Heart left ventricle (tissue), 16 donors: ENCODE data around the gene VWA2. TPM values are rescaled to one million over a fixed set of nuclear protein-coding genes. Genes with fewer than 3 reads are reported as not detected.
A peak's percentile ranks its signal among the peaks of the same experiment; 100 is the strongest.

Experiments
- ATAC-seq, 4 donors: fragments of 200-7000 bp; cut with Tn5 transposase; one replicate each; pipeline ENCODE4 v1.9.1; 2020 to 2022; ENCODE audit warnings: moderate library complexity in 4 of 4, mild to moderate bottlenecking in 3 of 4, moderate number of reproducible peaks in 1 of 4
- DNase-seq, 5 donors: peaks; one replicate each; pipeline ENCODE4 v3.0.0-alpha.2; 2020
- H3K27ac ChIP-seq, 12 donors: fragments of 200-600 bp; sonication (generic) in 4 of 12; one replicate each; pipeline versions ENCODE4 v1.5.0 to v1.8.0; 2016 to 2022; ENCODE audit warnings: mild to moderate bottlenecking in 2 of 12
- H3K27me3 ChIP-seq, 9 donors: fragments of 200-600 bp; sonication (generic) in 2 of 9; one replicate each; pipeline versions ENCODE4 v1.5.1 to v1.8.0; 2016 to 2022; ENCODE audit warnings: mild to moderate bottlenecking in 3 of 9
- H3K36me3 ChIP-seq, 9 donors: fragments of 200-600 bp; sonication (generic) in 2 of 9; one replicate each; pipeline versions ENCODE4 v1.5.0 to v1.8.0; 2018 to 2022; ENCODE audit warnings: mild to moderate bottlenecking in 2 of 9
- H3K4me1 ChIP-seq, 12 donors: fragments of 200-600 bp; sonication (generic) in 4 of 12; one replicate each; pipeline versions ENCODE4 v1.5.0 to v1.8.0; 2016 to 2022; ENCODE audit warnings: mild to moderate bottlenecking in 3 of 12
- H3K4me3 ChIP-seq, 12 donors: fragments of 200-600 bp; sonication (generic) in 4 of 12; one replicate each; pipeline versions ENCODE4 v1.5.0 to v1.8.0; 2017 to 2022; ENCODE audit warnings: mild to moderate bottlenecking in 9 of 12, moderate library complexity in 4 of 12
- H3K9me3 ChIP-seq, 12 donors: fragments of 200-600 bp; sonication (generic) in 4 of 12; one replicate each; pipeline versions ENCODE4 v1.5.0 to v1.8.0; 2016 to 2022; ENCODE audit warnings: mild to moderate bottlenecking in 1 of 12
- POLR2A ChIP-seq, 2 donors: fragments of 450-650 bp; IDR thresholded peaks; one replicate each; pipeline ENCODE4 v1.6.1; 2017; ENCODE audit warnings: antibody characterized with exemption in 2 of 2, mild to moderate bottlenecking in 2 of 2, moderate library complexity in 2 of 2
- WGBS, 4 donors: extraction: QIAGEN DNeasy Blood & Tissue Kit in 2 of 4; methylation state at CpG; one replicate each; pipeline versions ENCODE4 v1.1.5 to v1.1.7; 2013 to 2018; 5-methylcytosine and 5-hydroxymethylcytosine counted together
- intact Hi-C, 10 donors: fragments of 100-400 bp; cut with DNase I; formaldehyde crosslinking; loops; one replicate each; pipeline versions ENCODE4 v1.11.1 to v1.14.2; 2022
- polyA plus RNA-seq, 2 donors: library from polyadenylated mRNA; stranded (reverse); fragments of 200-250 nt; gene quantifications; one replicate each; pipeline ENCODE4 v1.2.3, GENCODE V29; 2013
- total RNA-seq, 9 donors: library from RNA; depleted of rRNA in 2 of 9; stranded (reverse); fragments of >200 nt in 2 of 9; fragmentation: NEBNext Ultra II Directional in 3 of 9; extraction: Animal tissue kit (Norgen Biotek cat#: 25700) in 3 of 9; gene quantifications; one replicate each; pipeline versions ENCODE4 v1.1.0 to v1.2.4, GENCODE V29; 2016 to 2023
- TF ChIP-seq, protein P1 (sequence below), 12 donors: fragments of 200-600 bp; sonication (generic) in 4 of 12; IDR thresholded peaks; one replicate each; pipeline versions ENCODE4 v1.5.0 to v1.8.0; 2018 to 2022; ENCODE audit warnings: antibody characterized with exemption in 12 of 12, mild to moderate bottlenecking in 5 of 12
- donor health status: ischemic (EF 13 %, LVEDD 7.1; RV severe dilation, severe dysfunction).
- donor health status: healthy with polysubstance abuse.
- donor health status: DM: no; HTN: yes; CAD: no.
- donor health status: DM: no; HTN: no; CAD: no.
- donor health status: ischemic (EF 25% LVEDD 6.9; RV normal size, moderate dysfunction).
- donor health status: ischemic (EF 25% LVEDD 5.7; RV mildly dilated, moderate dysfunction).
- donor health status: healthy.
- donor health status: DM: yes; HTN: yes; CAD: no.
- donor health status: ischemic (EF 35%, LVEDD 5.7; RV mildly dilated, moderate dysfunction).
- donor health status: nonischemic (EF 11% LVEDD 7.7; RV severe dilation, severe dysfunction).
- donor health status: DM: yes; HTN: yes; CAD: no.
- donor health status: PGD.
- donor health status: ischemic (EF 29% LVEDD 5.4; RV normal size, mild dysfunction).
- donor health status: nonischemic (EF 23%, LVEDD 6.1; RV moderate dilation, normal function).

VWA2 gene
- total and polyA plus RNA-seq, 11 donors = 0.03 to 0.41 TPM; not detected in 9

DNA sequence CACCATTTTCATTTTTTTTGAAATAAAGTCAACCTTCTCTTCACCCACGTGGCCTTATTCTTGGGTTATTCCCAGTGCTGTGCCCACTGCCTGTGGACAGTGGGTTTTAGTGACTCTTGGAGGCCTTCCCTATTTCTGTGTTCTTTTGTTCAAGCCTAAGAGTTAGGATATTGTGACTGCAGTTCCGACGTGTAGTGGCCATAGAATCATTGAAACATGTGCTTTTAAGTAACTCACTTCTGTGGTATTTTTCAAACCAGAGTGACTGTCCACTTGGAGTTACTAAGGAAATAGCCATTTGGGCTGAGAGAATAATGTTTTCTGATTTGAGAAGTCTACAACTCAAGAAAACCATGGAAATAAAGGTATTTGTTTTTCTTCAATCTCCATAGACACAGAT is 36.2 kb upstream of the VWA2 start:
- Histone ChIP-seq H3K9me3 (no peaks in the 10 kb centered on the region), H3K4me1 (no peaks in the 10 kb centered on the region)
- no peak for ATAC-seq

DNA sequence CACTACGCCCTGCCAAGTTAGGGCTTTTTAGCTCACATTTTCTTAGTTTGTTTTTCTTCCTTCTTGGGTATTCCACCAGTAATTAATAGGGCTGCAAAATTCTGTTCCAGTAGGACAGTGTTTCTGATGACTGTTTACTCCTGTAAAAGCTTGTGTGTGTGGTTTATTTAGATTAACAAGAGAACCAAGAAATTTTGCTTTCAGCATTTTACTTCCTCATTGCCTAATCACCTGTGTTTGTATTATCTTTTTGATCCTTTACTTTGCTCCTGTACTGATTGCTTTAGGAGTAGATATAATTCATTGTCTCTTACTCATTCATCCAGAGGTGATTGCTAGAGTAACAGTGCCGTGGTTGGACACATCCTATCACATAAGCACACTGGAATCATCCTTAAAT is 32.2 kb upstream of the VWA2 start:
- no peak overlapping the region for H3K27ac ChIP-seq
- WGBS, 4 donors = 71 to 96% (median 74%) methylated on average over 2 of the region's 2 CpGs
- TF ChIP-seq, protein P1, sequence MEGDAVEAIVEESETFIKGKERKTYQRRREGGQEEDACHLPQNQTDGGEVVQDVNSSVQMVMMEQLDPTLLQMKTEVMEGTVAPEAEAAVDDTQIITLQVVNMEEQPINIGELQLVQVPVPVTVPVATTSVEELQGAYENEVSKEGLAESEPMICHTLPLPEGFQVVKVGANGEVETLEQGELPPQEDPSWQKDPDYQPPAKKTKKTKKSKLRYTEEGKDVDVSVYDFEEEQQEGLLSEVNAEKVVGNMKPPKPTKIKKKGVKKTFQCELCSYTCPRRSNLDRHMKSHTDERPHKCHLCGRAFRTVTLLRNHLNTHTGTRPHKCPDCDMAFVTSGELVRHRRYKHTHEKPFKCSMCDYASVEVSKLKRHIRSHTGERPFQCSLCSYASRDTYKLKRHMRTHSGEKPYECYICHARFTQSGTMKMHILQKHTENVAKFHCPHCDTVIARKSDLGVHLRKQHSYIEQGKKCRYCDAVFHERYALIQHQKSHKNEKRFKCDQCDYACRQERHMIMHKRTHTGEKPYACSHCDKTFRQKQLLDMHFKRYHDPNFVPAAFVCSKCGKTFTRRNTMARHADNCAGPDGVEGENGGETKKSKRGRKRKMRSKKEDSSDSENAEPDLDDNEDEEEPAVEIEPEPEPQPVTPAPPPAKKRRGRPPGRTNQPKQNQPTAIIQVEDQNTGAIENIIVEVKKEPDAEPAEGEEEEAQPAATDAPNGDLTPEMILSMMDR (IDR thresholded peaks at IDR 0.05) = no peak
- TF ChIP-seq POLR2A (IDR thresholded peaks at IDR 0.05) = no peak
- DNase-seq (no peak), ATAC-seq (no peak)
- H3K4me3 ChIP-seq = no peak overlapping the region
- no peaks in the 10 kb centered on the region for H3K9me3 ChIP-seq
- H3K36me3 ChIP-seq = no peaks in the 10 kb centered on the region
- intact Hi-C loops = no loop called here
- H3K4me1 ChIP-seq = peaks cover 0 to 7% (median 0%) of the 10 kb centered on the region in 12 donors
- H3K27me3 ChIP-seq = peaks cover 0 to 3% (median 0%) of the 10 kb centered on the region in 9 donors

More for the DNA sequence above, 36.2 kb upstream of the VWA2 start:
- TF ChIP-seq, protein P1 (IDR thresholded peaks at IDR 0.05) = no peak
- TF ChIP-seq POLR2A (IDR thresholded peaks at IDR 0.05) = no peak
- intact Hi-C loops = no loop called here
- WGBS, 4 donors = 79 to 89% (median 86%) methylated on average over 3 of the region's 3 CpGs
- no peak for DNase-seq
- H3K4me3 ChIP-seq = no peak overlapping the region
- H3K27ac ChIP-seq = no peak overlapping the region
- H3K36me3 ChIP-seq = no peaks in the 10 kb centered on the region
- peaks cover 0 to 3% (median 0%) of the 10 kb centered on the region in 9 donors for H3K27me3 ChIP-seq

DNA sequence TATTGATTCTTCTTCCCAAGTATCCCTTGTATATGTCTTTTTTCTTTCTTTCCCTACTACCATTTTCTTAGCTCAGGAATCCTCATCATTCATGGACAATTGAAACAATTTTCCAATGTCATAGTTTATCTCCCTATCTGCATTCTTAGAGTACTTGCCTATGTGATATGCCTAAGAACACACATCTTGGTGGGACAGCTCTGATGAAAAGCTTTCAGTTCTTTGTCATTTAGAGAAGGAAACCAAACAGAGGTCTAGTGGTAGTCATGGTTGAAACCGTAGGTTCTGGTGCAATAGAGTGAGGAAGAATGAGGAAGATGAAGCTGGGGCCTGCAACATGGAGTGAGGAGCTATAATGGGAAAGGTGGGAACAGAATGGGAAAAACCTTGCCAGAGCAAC is 31.7 kb upstream of the VWA2 start:
- Histone ChIP-seq H3K27ac (no peak overlapping the region), H3K36me3 (no peaks in the 10 kb centered on the region), H3K4me1 (peaks cover 0 to 7% (median 0%) of the 10 kb centered on the region in 12 donors), H3K4me3 (no peak overlapping the region), H3K9me3 (no peaks in the 10 kb centered on the region), H3K27me3 (peaks cover 0 to 3% (median 0%) of the 10 kb centered on the region in 9 donors)
- TF ChIP-seq, protein P1 (IDR thresholded peaks at IDR 0.05) = no peak
- no peak for TF ChIP-seq POLR2A (IDR thresholded peaks at IDR 0.05)
- intact Hi-C loops = no loop called here
- DNase-seq (no peak), ATAC-seq (no peak)
- WGBS, 4 donors = 86 to 94% (median 92%) methylated on average over 1 of the region's 1 CpG

DNA sequence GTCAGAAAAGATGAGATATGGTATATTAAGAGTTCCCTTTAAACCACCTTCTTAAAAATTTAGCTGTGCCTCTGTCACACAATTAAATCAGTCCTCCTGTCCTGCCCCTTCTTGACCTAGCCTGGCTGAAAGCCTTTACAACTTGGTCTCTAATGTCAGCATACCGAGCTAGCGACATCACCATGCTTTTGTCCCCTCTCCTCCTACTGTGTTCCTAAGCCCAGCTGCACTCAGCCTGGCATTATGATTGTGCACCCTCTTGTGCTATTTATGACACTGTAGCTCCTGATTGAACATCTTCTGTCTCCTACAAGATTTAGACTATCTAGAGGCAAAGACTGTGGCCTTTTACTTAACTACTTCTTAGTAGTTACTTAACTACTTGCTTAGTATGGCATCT is 30.7 kb upstream of the VWA2 start:
- Histone ChIP-seq H3K36me3 (no peaks in the 10 kb centered on the region), H3K4me1 (peaks cover 0 to 7% (median 0%) of the 10 kb centered on the region in 12 donors), H3K9me3 (no peaks in the 10 kb centered on the region), H3K27me3 (peaks cover 0 to 3% (median 0%) of the 10 kb centered on the region in 9 donors), H3K4me3 (no peak overlapping the region), H3K27ac (no peak overlapping the region)
- ATAC-seq = peak in 2 of 4 donors; percentile 66 to 73
- 64 to 80% (median 67%) methylated on average over 2 of the region's 2 CpGs for WGBS, 4 donors
- intact Hi-C loops = no loop called here
- DNase-seq = no peak
- TF ChIP-seq POLR2A (IDR thresholded peaks at IDR 0.05) = no peak

DNA sequence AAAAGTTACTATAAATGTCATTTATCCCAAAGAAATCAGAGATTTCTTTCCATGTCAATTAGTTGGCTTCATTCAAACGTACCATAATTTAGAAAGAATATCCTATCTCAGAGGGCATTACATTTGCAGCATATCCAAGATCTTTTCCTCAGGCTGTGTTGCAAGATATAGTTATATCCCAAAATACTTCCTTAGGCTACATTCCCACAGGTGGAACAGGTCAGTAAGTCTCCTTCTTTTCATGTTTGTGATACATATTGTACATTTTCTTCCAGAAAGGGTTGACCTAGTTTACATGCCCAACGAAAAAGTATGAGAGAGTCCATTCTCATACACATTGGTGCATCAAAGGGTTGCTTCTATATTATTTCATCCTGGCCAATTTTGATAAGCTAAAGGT is 26.9 kb upstream of the VWA2 start:
- 87 to 91% (median 89%) methylated on average over 2 of the region's 2 CpGs for WGBS, 4 donors

More for the DNA sequence above, 26.9 kb upstream of the VWA2 start:
- H3K4me1 ChIP-seq = peaks cover 0 to 7% (median 0%) of the 10 kb centered on the region in 12 donors
- intact Hi-C loops = no loop called here
- no peaks in the 10 kb centered on the region for H3K9me3 ChIP-seq
- no peak for DNase-seq
- no peaks in the 10 kb centered on the region for H3K27me3 ChIP-seq
- H3K27ac ChIP-seq = no peak overlapping the region
- no peak for ATAC-seq
- H3K4me3 ChIP-seq = no peak overlapping the region
- TF ChIP-seq POLR2A (IDR thresholded peaks at IDR 0.05) = no peak
- TF ChIP-seq, protein P1 (IDR thresholded peaks at IDR 0.05) = no peak
- H3K36me3 ChIP-seq = no peaks in the 10 kb centered on the region
